Panc1 (cell line): ENCODE measurements around the gene OOSP4B. TPM values are rescaled to one million over a fixed set of nuclear protein-coding genes. Genes with fewer than 3 reads are reported as not detected.

ENCODE experiments used
- ATAC-seq: fragments of 200-7000 bp; cut with Tn5 transposase; 2 replicates; pipeline ENCODE4 v1.9.1; 2020; ENCODE audit warnings: mild to moderate bottlenecking, moderate library complexity
- BruUV-seq: library from RNA; stranded (reverse); fragments of 400-500 nt; replicated peaks from 2 replicates; lab custom pipeline; 2021; lab: Mats Ljungman, UMichigan
- CTCF ChIA-PET: fragments of 300-600 bp; sonication (Branson Sonifier 250); formaldehyde crosslinking; loops from one replicate; lab custom pipeline; 2022; ENCODE audit warnings: antibody characterized with exemption; lab: Charles Lee
- POLR2A ChIA-PET: fragments of 300-600 bp; sonication (Branson Sonifier 250); formaldehyde crosslinking; loops from one replicate; lab custom pipeline; 2022; ENCODE audit warnings: antibody characterized with exemption; lab: Charles Lee
- DNase-seq: peaks from one replicate; pipeline ENCODE4 v3.0.0-alpha.2; 2010; ENCODE audit warnings: low read depth, low spot score
- H3K27ac ChIP-seq: 2 replicates; pipeline ENCODE4 v1.5.1; 2011; ENCODE audit warnings: mild to moderate bottlenecking, low read length, inconsistent platforms
- H3K27me3 ChIP-seq: fragments of 200-500 bp; sonication (Bioruptor generic); 2 replicates; pipeline ENCODE4 v1.6.0; 2014; ENCODE audit warnings: low read length, inconsistent platforms; ENCODE audit not compliant: control insufficient read depth, insufficient read depth
- H3K36me3 ChIP-seq: fragments of 200-500 bp; sonication (Bioruptor generic); 2 replicates; pipeline ENCODE4 v1.5.1; 2014; ENCODE audit warnings: inconsistent platforms, mild to moderate bottlenecking, low read length, moderate library complexity; ENCODE audit not compliant: control insufficient read depth, insufficient read depth
- H3K4me1 ChIP-seq: 2 replicates; pipeline ENCODE4 v1.5.1; 2011; ENCODE audit warnings: inconsistent platforms, mild to moderate bottlenecking, low read length, moderate library complexity; ENCODE audit not compliant: control insufficient read depth, insufficient read depth
- H3K4me3 ChIP-seq, 2 experiments: 2 replicates each; pipeline ENCODE4 v1.5.1; 2011 to 2012; ENCODE audit warnings: low read depth in 2 of 2, low read length in 2 of 2, mild to moderate bottlenecking in 2 of 2, inconsistent platforms in 1 of 2, moderate library complexity in 1 of 2
- H3K9me3 ChIP-seq: fragments of 200-500 bp; sonication (Bioruptor generic); 2 replicates; pipeline ENCODE4 v1.5.1; 2014; ENCODE audit warnings: low read depth, mild to moderate bottlenecking, inconsistent platforms, low read length, moderate library complexity; ENCODE audit not compliant: control insufficient read depth, insufficient read depth
- CTCF ChIP-seq: fragments of 450-650 bp; IDR thresholded peaks from 2 replicates; pipeline ENCODE4 v1.5.1; 2017; ENCODE audit warnings: mild to moderate bottlenecking
- POLR2AphosphoS5 ChIP-seq: IDR thresholded peaks from 2 replicates; pipeline ENCODE4 v1.6.1; 2012; ENCODE audit warnings: mild to moderate bottlenecking, low read depth, low read length, moderate library complexity
- SIN3A ChIP-seq: IDR thresholded peaks from 2 replicates; pipeline ENCODE4 v1.6.1; 2012; ENCODE audit warnings: low read depth, mild to moderate bottlenecking, low read length, moderate library complexity, borderline replicate concordance; ENCODE audit not compliant: insufficient read depth
- TCF7L2 ChIP-seq: IDR thresholded peaks from 2 replicates; pipeline ENCODE4 v1.6.1; 2011; ENCODE audit warnings: mild to moderate bottlenecking, low read depth, low read length, inconsistent platforms
- in situ Hi-C: cut with HindIII; loops from 2 replicates; pipeline ENCODE4 v1.10.0; 2016; ENCODE audit warnings: low sequenced_read_pairs, low pct_unique_long_range_greater_than_20kb
- intact Hi-C: fragments of 100-400 bp; cut with micrococcal nuclease; formaldehyde crosslinking; loops from one replicate; pipeline ENCODE4 v1.10.0; 2022; ENCODE audit not compliant: unreplicated experiment
- total RNA-seq: library from RNA; stranded (reverse); gene quantifications from one replicate; pipeline ENCODE4 v1.2.1, GENCODE V29; 2021; ENCODE audit not compliant: unreplicated experiment
- TF ChIP-seq, protein P1 (sequence below), 2 experiments: IDR thresholded peaks; 2 replicates each; pipeline ENCODE4 v1.6.1; 2011 to 2012; ENCODE audit warnings: low read depth in 2 of 2, control low read depth in 1 of 2, low read length in 1 of 2, mild to moderate bottlenecking in 1 of 2, moderate library complexity in 1 of 2; ENCODE audit not compliant: insufficient read depth in 1 of 2

The OOSP4B gene
- total RNA-seq, 1 experiment from 2014 or later = not detected

- ChIA-PET CTCF (no interaction called here), POLR2A (no interaction called here)
- in situ Hi-C loops (no loop called here), intact Hi-C loops (no loop called here)
- no peaks in the 10 kb centered on the region for H3K36me3 ChIP-seq
- no TSS peak for BruUV-seq
- no peak for TF ChIP-seq SIN3A
- TF ChIP-seq, protein P1, sequence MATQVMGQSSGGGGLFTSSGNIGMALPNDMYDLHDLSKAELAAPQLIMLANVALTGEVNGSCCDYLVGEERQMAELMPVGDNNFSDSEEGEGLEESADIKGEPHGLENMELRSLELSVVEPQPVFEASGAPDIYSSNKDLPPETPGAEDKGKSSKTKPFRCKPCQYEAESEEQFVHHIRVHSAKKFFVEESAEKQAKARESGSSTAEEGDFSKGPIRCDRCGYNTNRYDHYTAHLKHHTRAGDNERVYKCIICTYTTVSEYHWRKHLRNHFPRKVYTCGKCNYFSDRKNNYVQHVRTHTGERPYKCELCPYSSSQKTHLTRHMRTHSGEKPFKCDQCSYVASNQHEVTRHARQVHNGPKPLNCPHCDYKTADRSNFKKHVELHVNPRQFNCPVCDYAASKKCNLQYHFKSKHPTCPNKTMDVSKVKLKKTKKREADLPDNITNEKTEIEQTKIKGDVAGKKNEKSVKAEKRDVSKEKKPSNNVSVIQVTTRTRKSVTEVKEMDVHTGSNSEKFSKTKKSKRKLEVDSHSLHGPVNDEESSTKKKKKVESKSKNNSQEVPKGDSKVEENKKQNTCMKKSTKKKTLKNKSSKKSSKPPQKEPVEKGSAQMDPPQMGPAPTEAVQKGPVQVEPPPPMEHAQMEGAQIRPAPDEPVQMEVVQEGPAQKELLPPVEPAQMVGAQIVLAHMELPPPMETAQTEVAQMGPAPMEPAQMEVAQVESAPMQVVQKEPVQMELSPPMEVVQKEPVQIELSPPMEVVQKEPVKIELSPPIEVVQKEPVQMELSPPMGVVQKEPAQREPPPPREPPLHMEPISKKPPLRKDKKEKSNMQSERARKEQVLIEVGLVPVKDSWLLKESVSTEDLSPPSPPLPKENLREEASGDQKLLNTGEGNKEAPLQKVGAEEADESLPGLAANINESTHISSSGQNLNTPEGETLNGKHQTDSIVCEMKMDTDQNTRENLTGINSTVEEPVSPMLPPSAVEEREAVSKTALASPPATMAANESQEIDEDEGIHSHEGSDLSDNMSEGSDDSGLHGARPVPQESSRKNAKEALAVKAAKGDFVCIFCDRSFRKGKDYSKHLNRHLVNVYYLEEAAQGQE (IDR thresholded peaks at IDR 0.05; ENCODE audit: insufficient read depth in 1 of 2, low read depth in 2 of 2, low read length in 1 of 2) = no peak
- TF ChIP-seq POLR2AphosphoS5 = no peak
- TF ChIP-seq TCF7L2 = no peak
- no peak for TF ChIP-seq CTCF
- H3K4me1 ChIP-seq = no peaks in the 10 kb centered on the region
- no peaks in the 10 kb centered on the region for H3K9me3 ChIP-seq
- no peak overlapping the region for H3K27ac ChIP-seq
- no peak for DNase-seq
- no peak overlapping the region for H3K4me3 ChIP-seq
- no peaks in the 10 kb centered on the region for H3K27me3 ChIP-seq
- ATAC-seq = no peak
Observed at GRCh38 chr11:60078745-60079144, 61.8 kb downstream of the OOSP4B start.

GRCh38 chr11:60080535-60080934 lies 63.6 kb downstream of the OOSP4B start:
- ATAC-seq (no peak), DNase-seq (no peak)
- Histone ChIP-seq H3K9me3 (no peaks in the 10 kb centered on the region), H3K27me3 (no peaks in the 10 kb centered on the region), H3K4me1 (no peaks in the 10 kb centered on the region), H3K36me3 (no peaks in the 10 kb centered on the region), H3K4me3 (no peak overlapping the region), H3K27ac (no peak overlapping the region)
- POLR2A ChIA-PET = no interaction called here
- no TSS peak for BruUV-seq
- CTCF ChIA-PET = no interaction called here
- in situ Hi-C loops = no loop called here
- TF ChIP-seq, protein P1 (IDR thresholded peaks at IDR 0.05; ENCODE audit: insufficient read depth in 1 of 2, low read depth in 2 of 2, low read length in 1 of 2) = no peak
- TF ChIP-seq POLR2AphosphoS5 (no peak), SIN3A (no peak)
- intact Hi-C loops = no loop called here

Other genes starting within 250 kb of the OOSP4B start
- gene MRPL16, start 206.4 kb upstream of the OOSP4B start, total RNA-seq = 41.8 TPM
- not detected for gene CBLIF, start 171.7 kb upstream of the OOSP4B start, total RNA-seq
- gene TCN1, start 150.7 kb upstream of the OOSP4B start, total RNA-seq = not detected
- not detected for gene OOSP3, start 138.4 kb upstream of the OOSP4B start, total RNA-seq
- not detected for gene OOSP1, start 78.7 kb upstream of the OOSP4B start, total RNA-seq
- not detected for gene OOSP4A, start 53.1 kb upstream of the OOSP4B start, total RNA-seq
- gene OOSP2, start 23.2 kb downstream of the OOSP4B start, total RNA-seq = not detected
- gene MS4A3, start 39.5 kb downstream of the OOSP4B start, total RNA-seq = 0.13 TPM
- gene MS4A2, start 71.5 kb downstream of the OOSP4B start, total RNA-seq = not detected
- gene MS4A6A, start 165.9 kb downstream of the OOSP4B start, total RNA-seq = not detected
- gene MS4A4E, start 226.0 kb downstream of the OOSP4B start, total RNA-seq = not detected